Measurements from ENCODE around the gene ARCN1. TPM values are rescaled to one million over a fixed set of nuclear protein-coding genes. Genes with fewer than 3 reads are reported as not detected.

The ARCN1 gene
- total RNA-seq (2014; rRNA removed; shearing (Covaris generic)): 136 and 152 TPM in 2 replicates

GRCh38 chr11:118572061-118572980, at the start of gene ARCN1:
ARCN1 (plus strand) TSS chr11:118572409; CDS start chr11:118572548, 139 bp downstream.
- peak within 1 kb of the TSS; percentile 99 for H3K4me3 ChIP-seq (ENCODE audit: insufficient read depth, low read depth, low read length)
- H3K36me3 ChIP-seq (replicated peaks; ENCODE audit: control insufficient read depth, insufficient read depth, low read length): no peaks in the 10 kb centered on the region
- H3K27me3 ChIP-seq (ENCODE audit: control insufficient read depth, insufficient read depth, low read length): no peaks in the 10 kb centered on the region
- peak; percentile 95 for DNase-seq

GRCh38 chr11:118522571-118523072, 49.6 kb upstream of the ARCN1 start:
- peak; percentile 71 for DNase-seq
- Histone ChIP-seq H3K27me3 (ENCODE audit: control insufficient read depth, insufficient read depth, low read length) (no peaks in the 10 kb centered on the region), H3K4me3 (ENCODE audit: insufficient read depth, low read depth, low read length) (no peak overlapping the region), H3K36me3 (replicated peaks; ENCODE audit: control insufficient read depth, insufficient read depth, low read length) (peaks cover 36% of the 10 kb centered on the region)

- no peak for DNase-seq
- Histone ChIP-seq H3K27me3 (ENCODE audit: control insufficient read depth, insufficient read depth, low read length) (no peaks in the 10 kb centered on the region), H3K4me3 (ENCODE audit: insufficient read depth, low read depth, low read length) (no peak overlapping the region), H3K36me3 (replicated peaks; ENCODE audit: control insufficient read depth, insufficient read depth, low read length) (peaks cover 35% of the 10 kb centered on the region)
Observed at GRCh38 chr11:118524356-118524755, 47.9 kb upstream of the ARCN1 start.

- peaks cover 29% of the 10 kb centered on the region for H3K36me3 ChIP-seq (replicated peaks; ENCODE audit: control insufficient read depth, insufficient read depth, low read length)
- no peak overlapping the region for H3K4me3 ChIP-seq (ENCODE audit: insufficient read depth, low read depth, low read length)
- no peak for DNase-seq
- H3K27me3 ChIP-seq (ENCODE audit: control insufficient read depth, insufficient read depth, low read length): no peaks in the 10 kb centered on the region; the same call in 1 of the 2 replicates
Observed at GRCh38 chr11:118524757-118525470, 47.3 kb upstream of the ARCN1 start.

GRCh38 chr11:118526688-118527087, 45.5 kb upstream of the ARCN1 start:
- no peak for DNase-seq
- peaks cover 19% of the 10 kb centered on the region for H3K36me3 ChIP-seq (replicated peaks; ENCODE audit: control insufficient read depth, insufficient read depth, low read length)
- H3K4me3 ChIP-seq (ENCODE audit: insufficient read depth, low read depth, low read length): no peak overlapping the region
- H3K27me3 ChIP-seq (ENCODE audit: control insufficient read depth, insufficient read depth, low read length): no peaks in the 10 kb centered on the region; the same call in 1 of the 2 replicates

- H3K36me3 ChIP-seq (replicated peaks; ENCODE audit: control insufficient read depth, insufficient read depth, low read length): peaks cover 15% of the 10 kb centered on the region
- H3K27me3 ChIP-seq (ENCODE audit: control insufficient read depth, insufficient read depth, low read length): no peaks in the 10 kb centered on the region; the same call in 1 of the 2 replicates
- H3K4me3 ChIP-seq (ENCODE audit: insufficient read depth, low read depth, low read length): no peak within 1 kb of the TSS
- DNase-seq: peak; percentile 64
Observed at GRCh38 chr11:118527109-118527508, 45.1 kb upstream of the ARCN1 start, which contains the start of gene TTC36. TTC36 (plus strand) TSS chr11:118527474; CDS start chr11:118527495, 21 bp downstream.

GRCh38 chr11:118528511-118528910, 43.7 kb upstream of the ARCN1 start:
- Histone ChIP-seq H3K27me3 (ENCODE audit: control insufficient read depth, insufficient read depth, low read length) (no peaks in the 10 kb centered on the region; the same call in 1 of the 2 replicates), H3K4me3 (ENCODE audit: insufficient read depth, low read depth, low read length) (no peak overlapping the region), H3K36me3 (replicated peaks; ENCODE audit: control insufficient read depth, insufficient read depth, low read length) (peaks cover 7% of the 10 kb centered on the region)
- no peak for DNase-seq

GRCh38 chr11:118529584-118530175, 42.5 kb upstream of the ARCN1 start:
- Histone ChIP-seq H3K27me3 (ENCODE audit: control insufficient read depth, insufficient read depth, low read length) (no peaks in the 10 kb centered on the region; the same call in 1 of the 2 replicates), H3K4me3 (ENCODE audit: insufficient read depth, low read depth, low read length) (no peak overlapping the region; the same call in 1 of the 2 replicates), H3K36me3 (replicated peaks; ENCODE audit: control insufficient read depth, insufficient read depth, low read length) (peaks cover 1% of the 10 kb centered on the region; the same call in 1 of the 2 replicates)
- peak; percentile 59 for DNase-seq

- DNase-seq: peak; percentile 91
- peak overlapping the region; percentile 89 for H3K4me3 ChIP-seq (ENCODE audit: insufficient read depth, low read depth, low read length)
- peaks cover 1% of the 10 kb centered on the region; the same call in 1 of the 2 replicates for H3K36me3 ChIP-seq (replicated peaks; ENCODE audit: control insufficient read depth, insufficient read depth, low read length)
Observed at GRCh38 chr11:118530180-118530682, 42.0 kb upstream of the ARCN1 start.

GRCh38 chr11:118530683-118531596, 41.3 kb upstream of the ARCN1 start, which contains the start of gene TMEM25:
TMEM25 (plus strand) TSS chr11:118531192; CDS start chr11:118531802, 610 bp downstream.
- Histone ChIP-seq H3K4me3 (ENCODE audit: insufficient read depth, low read depth, low read length) (peak within 1 kb of the TSS; percentile 89), H3K27me3 (ENCODE audit: control insufficient read depth, insufficient read depth, low read length) (no peaks in the 10 kb centered on the region; the same call in 1 of the 2 replicates), H3K36me3 (replicated peaks; ENCODE audit: control insufficient read depth, insufficient read depth, low read length) (peaks cover 1% of the 10 kb centered on the region; the same call in 1 of the 2 replicates)
- DNase-seq: peak; percentile 98

More at GRCh38 chr11:118530180-118530682, 42.0 kb upstream of the ARCN1 start:
- no peaks in the 10 kb centered on the region; the same call in 1 of the 2 replicates for H3K27me3 ChIP-seq (ENCODE audit: control insufficient read depth, insufficient read depth, low read length)

GRCh38 chr11:118531597-118532084, 40.6 kb upstream of the ARCN1 start:
- peaks cover 1% of the 10 kb centered on the region; the same call in 1 of the 2 replicates for H3K36me3 ChIP-seq (replicated peaks; ENCODE audit: control insufficient read depth, insufficient read depth, low read length)
- peak overlapping the region; percentile 89 for H3K4me3 ChIP-seq (ENCODE audit: insufficient read depth, low read depth, low read length)
- DNase-seq: peak; percentile 79
- no peaks in the 10 kb centered on the region; the same call in 1 of the 2 replicates for H3K27me3 ChIP-seq (ENCODE audit: control insufficient read depth, insufficient read depth, low read length)

- H3K27me3 ChIP-seq (ENCODE audit: control insufficient read depth, insufficient read depth, low read length): no peaks in the 10 kb centered on the region; the same call in 1 of the 2 replicates
- DNase-seq: no peak
- H3K36me3 ChIP-seq (replicated peaks; ENCODE audit: control insufficient read depth, insufficient read depth, low read length): peaks cover 1% of the 10 kb centered on the region; the same call in 1 of the 2 replicates
- H3K4me3 ChIP-seq (ENCODE audit: insufficient read depth, low read depth, low read length): no peak overlapping the region
Observed at GRCh38 chr11:118532091-118532490, 40.1 kb upstream of the ARCN1 start.

Measured in H7 (cell line).